NCI-H2227 (cell line): ENCODE results near the gene E2F3.
A peak's percentile ranks its signal among the peaks of the same experiment; 100 is the strongest.

Source experiments
- DNase-seq: peaks from one replicate; lab custom pipeline; 2025; ENCODE audit not compliant: unreplicated experiment; lab: John Stamatoyannopoulos, UW

The E2F3 gene

GRCh38 chr6:20401205-20402091 lies at the start of gene E2F3:
E2F3 (plus strand) TSS chr6:20401879; CDS start chr6:20402233, 354 bp downstream.
- peak; percentile 100 for DNase-seq

- DNase-seq: no peak
Observed at GRCh38 chr6:20352346-20352745, 49.3 kb upstream of the E2F3 start.

- DNase-seq: no peak
Observed at GRCh38 chr6:20353134-20353533, 48.5 kb upstream of the E2F3 start.

- DNase-seq: no peak
Observed at GRCh38 chr6:20354366-20354765, 47.3 kb upstream of the E2F3 start.

- no peak for DNase-seq
Observed at GRCh38 chr6:20360471-20361119, 41.1 kb upstream of the E2F3 start.

GRCh38 chr6:20362623-20363022 lies 39.1 kb upstream of the E2F3 start:
- DNase-seq: no peak

GRCh38 chr6:20364327-20364726 lies 37.4 kb upstream of the E2F3 start:
- no peak for DNase-seq

- DNase-seq: no peak
Observed at GRCh38 chr6:20365456-20365855, 36.2 kb upstream of the E2F3 start.

- no peak for DNase-seq
Observed at GRCh38 chr6:20366082-20366830, 35.4 kb upstream of the E2F3 start.

- DNase-seq: no peak
Observed at GRCh38 chr6:20367743-20368485, 33.8 kb upstream of the E2F3 start.

GRCh38 chr6:20370393-20370792 lies 31.3 kb upstream of the E2F3 start:
- DNase-seq: no peak

- DNase-seq: no peak
Observed at GRCh38 chr6:20370801-20371200, 30.9 kb upstream of the E2F3 start.

- DNase-seq: no peak
Observed at GRCh38 chr6:20375436-20375835, 26.2 kb upstream of the E2F3 start.

- no peak for DNase-seq
Observed at GRCh38 chr6:20377623-20378265, 23.9 kb upstream of the E2F3 start.

GRCh38 chr6:20379231-20379630 lies 22.4 kb upstream of the E2F3 start:
- no peak for DNase-seq

- DNase-seq: no peak
Observed at GRCh38 chr6:20386218-20386617, 15.5 kb upstream of the E2F3 start.

- DNase-seq: no peak
Observed at GRCh38 chr6:20389066-20389465, 12.6 kb upstream of the E2F3 start.

GRCh38 chr6:20393297-20393696 lies 8.4 kb upstream of the E2F3 start:
- no peak for DNase-seq

GRCh38 chr6:20399518-20399917 lies 2.2 kb upstream of the E2F3 start:
- DNase-seq: peak; percentile 79

- DNase-seq: peak; percentile 44
Observed at GRCh38 chr6:20400456-20401204, 1.0 kb upstream of the E2F3 start.
